HG03045 (cell line): ENCODE data around the gene POM121L12.

ENCODE experiments used
- ATAC-seq: cut with Tn5 transposase; IDR thresholded peaks from one replicate; pipeline ENCODE4 v1.9.1; 2021; ENCODE audit warnings: mild to moderate bottlenecking, moderate library complexity; ENCODE audit not compliant: unreplicated experiment

POM121L12 gene

DNA sequence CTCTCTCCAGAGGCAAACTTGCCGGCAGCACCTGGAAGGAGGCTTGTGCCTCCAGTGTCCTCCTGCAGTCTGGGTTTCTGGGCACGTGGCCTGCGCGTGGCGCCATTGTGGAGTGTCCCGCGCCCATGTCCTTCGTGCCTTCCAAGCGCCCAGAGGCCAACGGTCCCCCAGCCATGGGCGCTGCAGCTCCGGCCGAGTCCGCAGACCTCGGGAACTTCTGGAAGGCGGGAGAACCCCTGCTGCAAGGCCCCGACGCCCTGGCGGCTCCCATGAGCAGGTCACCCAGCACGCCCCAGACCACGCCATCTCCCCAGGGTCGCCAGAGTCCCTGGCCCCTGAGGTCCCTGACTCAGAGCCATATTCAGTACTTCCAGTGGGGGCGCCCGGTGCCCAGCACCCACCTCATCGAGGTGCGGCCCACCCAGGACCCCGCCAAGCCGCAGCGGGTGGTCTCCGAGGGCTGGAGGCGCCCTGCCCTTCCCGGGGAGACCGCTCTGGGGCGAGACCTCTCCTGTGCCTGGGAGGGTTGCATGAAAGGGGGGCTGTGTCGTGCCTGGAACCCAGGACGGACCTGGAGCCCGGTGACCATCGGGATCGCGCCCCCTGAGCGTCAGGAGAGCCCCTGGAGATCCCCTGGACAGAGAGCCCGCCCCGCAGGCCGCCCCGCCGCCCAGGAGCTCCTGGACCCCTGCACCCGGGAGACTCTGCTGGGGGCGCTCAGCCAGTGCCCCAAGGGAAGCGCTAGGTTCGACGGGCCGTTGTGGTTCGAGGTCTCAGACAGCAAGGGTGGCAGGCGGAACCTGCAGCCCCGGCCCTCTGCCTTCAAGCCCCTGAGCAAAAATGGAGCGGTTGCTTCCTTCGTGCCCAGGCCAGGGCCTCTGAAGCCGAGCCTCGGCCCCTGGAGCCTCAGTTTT, at the start of gene POM121L12:
TSS of gene POM121L12 (plus strand) at position 135 of the 914 bp plus-strand sequence. CDS start at position 174, 39 bp downstream.
- no peak for ATAC-seq

DNA sequence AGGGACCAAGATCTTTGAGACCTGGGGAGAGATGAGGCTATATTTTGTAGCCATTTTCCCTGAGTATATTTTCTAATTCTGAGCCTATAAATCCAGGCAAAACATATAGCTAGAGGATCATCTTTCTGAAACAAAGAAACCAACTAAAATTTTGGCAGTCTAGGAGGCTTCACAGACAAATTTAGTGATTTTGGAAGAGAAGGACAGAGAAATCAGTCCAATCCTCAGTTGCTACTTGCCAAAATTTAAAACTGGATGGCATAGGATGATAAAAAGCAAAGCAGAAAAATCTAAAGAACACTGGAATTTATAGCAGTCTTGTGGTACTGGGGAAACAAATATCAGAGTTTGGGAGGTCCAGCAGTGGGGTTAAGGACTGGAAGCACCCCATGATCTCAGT, 43.4 kb upstream of the POM121L12 start:
- ATAC-seq = no peak

DNA sequence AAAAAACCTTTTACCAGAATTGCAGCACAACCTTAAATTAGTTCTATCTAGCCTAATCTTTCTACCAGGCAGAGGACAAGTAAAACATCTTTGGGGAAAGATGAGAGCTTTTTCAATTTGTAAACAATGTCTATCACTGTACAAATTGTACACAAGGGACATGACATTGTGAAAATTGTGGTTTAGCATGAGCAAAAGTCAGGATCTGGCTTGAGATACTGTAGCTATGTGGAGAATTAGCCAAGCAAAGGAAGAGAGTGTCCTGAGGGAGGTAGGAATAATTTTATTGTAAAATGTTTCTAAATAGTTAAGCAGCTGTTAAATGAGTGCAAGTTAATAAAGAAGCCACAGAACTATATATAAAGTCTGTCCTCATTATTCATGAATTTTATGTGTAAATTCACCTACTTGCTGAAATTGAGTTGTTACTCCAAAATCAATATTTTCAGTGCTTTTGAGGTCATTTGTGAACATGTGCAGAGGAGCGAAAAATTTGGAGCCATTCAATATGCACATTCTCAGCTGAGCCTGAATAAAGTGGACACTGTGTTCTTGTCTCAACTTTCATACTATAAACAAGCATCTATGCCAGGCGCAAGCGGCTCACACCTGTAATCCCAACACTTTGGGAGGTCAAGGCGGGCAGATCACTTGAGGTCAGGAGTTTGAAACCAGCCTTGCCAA, 42.8 kb upstream of the POM121L12 start:
- ATAC-seq = no peak

DNA sequence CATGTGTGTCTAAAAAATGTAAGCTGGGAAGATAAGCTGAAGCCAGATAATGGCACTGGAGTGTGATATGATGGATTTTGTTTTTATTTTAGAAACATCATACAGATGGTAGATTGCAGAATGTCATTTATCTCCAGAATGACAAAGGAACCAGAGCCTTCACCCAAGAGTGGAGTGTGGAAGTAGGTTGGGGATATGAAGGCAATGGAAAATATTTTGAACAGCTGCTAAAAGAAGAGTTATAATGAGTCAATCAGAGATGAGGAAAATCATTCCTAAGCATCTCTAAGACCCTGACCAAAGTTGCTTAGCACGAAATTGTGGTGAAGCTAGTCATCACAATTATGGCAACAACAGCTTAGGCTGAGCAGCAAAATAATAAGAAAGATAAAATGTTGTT, 39.8 kb upstream of the POM121L12 start:
- no peak for ATAC-seq

DNA sequence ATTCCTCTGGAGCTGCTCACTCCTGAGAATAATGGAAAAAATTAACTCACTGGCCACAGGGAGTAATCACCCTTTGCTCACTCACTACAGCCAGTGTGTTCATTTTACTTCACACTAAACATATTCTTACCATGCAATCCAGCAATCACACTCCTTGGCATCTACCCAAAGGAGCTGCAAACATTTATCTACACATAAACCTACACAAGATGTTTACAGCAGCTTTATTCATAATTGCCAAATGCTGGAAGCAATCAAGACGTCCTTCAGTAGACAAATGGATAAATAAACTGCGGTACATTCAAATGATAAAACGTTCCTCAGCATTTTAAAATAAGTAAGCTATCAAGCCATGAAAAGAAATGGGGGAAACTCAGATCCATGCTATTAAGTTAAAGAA, 34.2 kb upstream of the POM121L12 start:
- ATAC-seq = no peak

DNA sequence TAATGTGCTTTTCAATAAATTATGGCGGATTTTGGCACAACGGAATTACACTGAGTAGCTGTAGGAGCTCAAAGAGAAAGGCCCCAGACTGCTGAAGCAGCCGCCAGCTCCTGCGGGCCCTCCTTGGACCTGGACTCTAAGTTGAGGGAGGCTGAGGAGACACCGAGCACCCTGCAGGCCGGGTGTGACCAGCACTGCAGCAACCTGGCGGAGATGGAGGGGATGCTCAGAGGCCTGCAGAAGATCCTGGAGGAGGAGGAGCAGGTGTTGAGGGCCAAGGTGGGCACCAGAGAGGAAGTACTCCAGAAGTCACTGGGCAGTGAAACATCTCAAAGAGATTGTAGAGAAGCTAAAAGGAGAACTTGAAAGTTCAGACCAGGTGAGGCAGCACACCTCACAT, 33.0 kb upstream of the POM121L12 start:
- no peak for ATAC-seq

DNA sequence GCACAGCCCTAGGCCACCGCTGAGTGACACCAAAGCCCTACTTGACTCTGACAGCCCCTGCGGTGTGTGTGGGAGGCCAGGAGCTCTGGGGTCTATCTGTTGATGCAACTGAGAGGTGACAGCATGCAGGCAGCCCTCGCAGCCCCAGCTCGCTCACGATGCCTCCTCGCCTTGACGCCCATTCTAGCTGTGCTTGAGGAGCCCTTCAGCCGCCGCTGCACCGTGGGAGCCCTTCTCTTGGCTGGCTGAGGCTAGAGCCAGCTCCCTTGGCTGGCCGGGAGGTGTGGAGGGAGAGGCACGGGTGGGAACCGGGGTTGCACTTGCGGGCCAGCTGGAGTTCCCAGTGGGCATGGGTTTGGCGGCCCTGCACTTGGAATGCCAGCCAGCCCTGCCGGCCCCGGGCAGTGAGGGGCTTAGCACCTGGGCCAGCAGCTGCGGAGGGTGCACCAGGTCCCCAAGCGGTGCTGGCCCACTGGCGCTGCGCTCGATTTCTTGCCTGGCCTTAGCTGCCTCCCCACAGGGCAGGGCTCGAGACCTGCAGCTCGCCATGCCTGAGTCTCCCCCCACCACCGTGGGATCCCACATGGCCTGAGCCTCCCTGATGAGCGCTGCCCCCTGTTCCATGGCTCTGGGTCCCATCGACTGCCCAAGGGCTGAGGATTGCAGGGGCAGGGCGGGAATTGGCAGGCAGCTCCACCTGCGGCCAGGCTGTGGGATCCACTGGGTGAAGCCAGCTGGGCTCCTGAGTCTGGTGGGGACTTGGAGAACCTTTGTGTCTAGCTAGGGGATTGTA, 31.6 kb upstream of the POM121L12 start:
- no peak for ATAC-seq

DNA sequence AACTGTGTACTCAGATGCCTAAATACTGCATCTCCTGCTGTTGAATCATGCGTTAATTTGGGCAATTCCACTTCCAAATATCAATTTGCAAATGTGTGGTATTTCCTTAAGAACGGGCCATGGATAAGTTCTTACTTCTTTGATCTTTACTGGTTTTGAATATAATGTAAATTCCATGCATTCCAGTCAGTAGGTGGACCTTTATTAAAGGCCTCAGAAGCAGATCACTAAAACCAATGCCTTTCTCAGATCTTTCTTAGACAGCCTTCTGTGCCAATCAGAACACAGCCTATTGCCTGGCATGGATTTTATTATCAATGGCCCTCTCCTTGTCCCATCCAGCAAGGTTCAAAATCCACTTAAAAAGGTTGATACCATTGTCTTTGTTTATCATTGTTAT, 21.5 kb upstream of the POM121L12 start:
- ATAC-seq = no peak

DNA sequence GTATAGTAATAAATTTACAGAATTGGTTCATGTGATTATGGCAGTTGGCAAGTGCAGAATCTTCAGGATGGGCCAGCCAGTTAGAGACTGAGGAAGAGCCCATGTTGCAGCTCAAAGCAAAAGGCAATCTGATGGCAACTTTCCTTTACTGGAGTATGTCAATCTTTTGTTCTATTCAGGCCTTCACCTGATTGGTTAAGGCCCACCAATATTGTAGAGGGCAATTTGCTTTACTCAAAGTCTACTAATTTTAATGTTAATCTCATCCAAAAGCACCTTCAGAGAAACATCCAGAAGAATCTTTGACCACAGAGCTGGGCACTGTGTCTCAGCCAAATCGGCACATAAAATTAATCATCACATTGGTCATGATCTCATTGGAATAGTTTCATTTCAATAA, 20.0 kb upstream of the POM121L12 start:
- no peak for ATAC-seq

DNA sequence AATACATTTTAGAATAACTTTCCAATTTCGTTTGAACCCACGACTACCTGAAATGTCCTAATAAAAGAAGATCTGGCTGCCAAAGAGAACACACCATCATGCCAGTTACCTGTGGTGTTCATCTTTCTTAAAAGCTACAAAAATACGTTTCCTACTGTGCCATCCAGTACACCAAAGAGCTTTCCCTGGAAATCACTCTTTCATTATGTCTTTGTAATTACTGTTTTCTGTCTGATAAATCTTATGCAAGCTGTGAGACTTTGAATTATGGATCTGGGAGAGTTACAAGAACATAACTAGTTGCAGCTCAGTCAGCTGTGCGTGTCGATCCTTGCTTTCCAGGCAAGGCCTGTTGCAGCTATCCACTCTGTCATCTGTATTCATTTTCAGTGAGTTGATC, 12.5 kb upstream of the POM121L12 start:
- no peak for ATAC-seq

DNA sequence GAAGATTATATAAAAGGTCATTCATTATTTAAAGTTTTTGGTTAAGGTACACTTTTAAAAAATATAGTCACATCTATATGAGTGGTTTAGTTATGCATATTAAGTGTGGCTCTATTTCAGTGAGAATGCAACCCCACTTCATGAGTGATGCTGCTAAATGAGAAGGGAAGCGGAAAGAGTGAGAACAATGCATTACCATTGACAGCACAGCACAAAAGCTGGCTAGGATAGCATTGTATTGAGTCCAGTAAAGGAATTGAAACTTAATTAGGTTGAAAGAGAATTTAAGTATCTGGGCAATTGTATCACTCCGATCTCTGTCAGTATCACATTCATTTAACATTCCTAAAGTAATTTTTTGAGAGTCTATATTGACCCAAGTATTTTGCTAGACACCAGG, 13.2 kb downstream of the POM121L12 start:
- no peak for ATAC-seq

DNA sequence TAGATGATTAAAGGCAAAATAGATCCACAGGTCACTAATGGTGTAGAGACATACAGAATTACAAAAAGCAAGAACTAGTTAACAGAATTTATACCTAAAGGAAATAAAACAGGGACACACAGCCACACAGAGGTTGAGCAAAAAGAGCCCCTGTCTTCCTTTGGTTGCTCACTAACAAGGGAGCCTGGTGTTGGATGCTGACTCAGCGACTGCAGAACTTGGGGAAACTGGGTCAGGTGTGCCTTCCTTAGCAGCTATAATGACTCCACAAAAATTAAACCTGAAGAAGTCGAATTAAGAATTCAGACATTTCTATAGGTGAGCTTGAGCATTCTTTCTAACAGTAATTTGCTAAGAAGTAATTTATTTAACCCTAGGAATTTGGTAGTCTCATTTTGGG, 15.0 kb downstream of the POM121L12 start:
- ATAC-seq = no peak

DNA sequence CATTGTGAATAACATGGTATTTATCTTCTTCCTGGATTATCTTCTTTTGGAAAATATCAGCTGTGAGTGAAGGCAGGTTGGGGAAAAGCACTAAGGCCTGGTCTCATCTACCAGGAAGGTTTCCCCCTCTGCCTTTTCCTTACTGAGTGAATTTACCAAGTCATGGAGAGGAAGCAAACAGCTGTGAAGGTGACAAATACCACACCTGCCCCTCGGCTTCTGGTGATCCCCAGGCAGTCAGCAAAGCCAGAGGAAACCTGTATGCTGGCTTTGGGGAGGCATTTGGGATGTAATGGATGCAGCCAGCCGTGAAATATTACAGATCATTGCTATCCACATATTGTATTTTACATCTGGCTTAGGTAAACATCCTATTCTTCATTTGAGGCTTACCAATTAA, 24.2 kb downstream of the POM121L12 start:
- no peak for ATAC-seq

DNA sequence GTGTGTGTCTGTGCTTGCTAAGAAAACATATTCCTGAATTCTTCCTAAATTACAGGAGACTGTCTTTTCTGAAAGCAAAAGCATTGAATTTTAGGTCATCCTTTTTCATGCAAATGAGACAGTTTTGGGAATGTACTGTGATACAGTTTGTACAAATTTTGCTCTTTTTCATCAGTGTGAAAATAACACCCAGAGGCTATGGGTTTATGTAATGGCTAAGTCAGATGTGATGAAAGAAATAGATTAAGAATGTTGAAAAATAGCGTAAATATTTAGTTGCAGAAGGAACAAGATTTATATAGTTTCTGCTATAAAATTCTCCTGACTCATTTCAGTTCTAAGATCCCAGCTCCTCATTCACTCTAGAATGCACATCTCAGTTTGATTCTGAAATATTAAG, 24.6 kb downstream of the POM121L12 start:
- ATAC-seq = no peak

DNA sequence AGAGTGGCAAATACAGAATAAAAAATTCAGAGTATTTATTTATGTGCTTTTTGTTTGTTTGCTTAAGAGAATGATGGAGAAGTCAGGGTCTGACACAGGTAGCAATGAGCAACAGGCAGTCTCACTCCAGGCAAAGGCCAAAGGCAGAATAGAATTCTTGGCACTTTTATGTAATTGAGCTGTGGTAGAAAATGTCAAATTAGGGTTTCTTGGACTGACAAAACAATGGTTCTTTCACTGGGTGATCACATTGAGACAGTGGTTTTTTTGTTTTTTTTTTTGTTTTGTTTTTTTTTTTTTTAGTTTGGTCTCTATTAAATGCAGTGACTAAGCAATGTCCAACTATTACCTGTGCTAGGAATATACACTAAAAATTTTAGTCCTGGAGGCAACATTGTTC, 27.4 kb downstream of the POM121L12 start:
- no peak for ATAC-seq

DNA sequence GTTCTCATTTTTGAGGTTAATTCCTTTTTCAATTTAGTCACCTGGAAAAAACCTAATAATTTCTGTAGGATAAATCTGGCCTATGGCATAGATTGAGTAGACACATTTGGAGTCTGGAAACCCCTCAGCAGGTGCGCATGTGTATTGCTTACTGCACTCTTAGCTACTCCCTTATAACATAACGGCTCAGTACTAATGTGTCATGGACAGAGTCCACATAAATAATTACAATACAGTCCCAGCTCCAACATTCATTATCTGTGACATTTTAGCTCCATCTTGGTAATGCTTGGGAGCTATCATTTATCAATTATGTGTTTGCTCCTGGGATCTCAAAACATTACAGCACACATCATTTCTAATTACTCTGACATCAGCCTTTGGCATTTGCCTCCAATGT, 33.2 kb downstream of the POM121L12 start:
- ATAC-seq = no peak

DNA sequence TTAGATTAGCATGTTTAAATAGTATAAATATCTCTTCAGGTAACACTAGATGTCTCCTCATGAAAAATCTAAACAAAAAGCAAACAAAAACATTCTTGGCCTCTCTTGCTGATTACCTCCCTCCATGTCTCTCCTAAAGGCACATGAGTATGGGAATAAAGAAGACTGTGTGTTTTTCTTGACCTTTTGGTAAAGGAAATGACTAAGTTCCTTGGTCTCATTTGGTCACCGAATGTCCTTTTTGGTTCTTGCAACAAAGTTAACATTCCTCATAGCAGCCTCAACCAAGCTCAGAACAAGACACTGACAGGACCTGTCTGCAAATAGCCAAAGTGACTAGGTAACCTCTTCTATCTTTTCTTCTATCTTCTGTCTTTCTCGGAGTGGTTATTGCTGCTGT, 35.5 kb downstream of the POM121L12 start:
- ATAC-seq = no peak
